Mucosa of descending colon (tissue), 3 donors: ENCODE measurements around the gene ELMO1. TPM values are rescaled to one million over a fixed set of nuclear protein-coding genes. Genes with fewer than 3 reads are reported as not detected.

Experiments used
- ATAC-seq: fragments of 200-7000 bp; cut with Tn5 transposase; one replicate; pipeline ENCODE4 v1.9.1; 2020; ENCODE audit warnings: mild to moderate bottlenecking, moderate library complexity
- DNase-seq, 3 donors: peaks; one replicate each; pipeline ENCODE4 v3.0.0-alpha.2; 2020
- H3K36me3 ChIP-seq: fragments of 200-600 bp; one replicate; pipeline ENCODE4 v1.8.0; 2021; ENCODE audit warnings: low read depth, mild to moderate bottlenecking
- H3K4me1 ChIP-seq: fragments of 200-600 bp; one replicate; pipeline ENCODE4 v1.8.0; 2021; ENCODE audit warnings: low read depth, mild to moderate bottlenecking
- H3K4me3 ChIP-seq: fragments of 200-600 bp; one replicate; pipeline ENCODE4 v1.8.0; 2021; ENCODE audit warnings: mild to moderate bottlenecking
- H3K9me3 ChIP-seq: fragments of 200-600 bp; one replicate; pipeline ENCODE4 v1.8.0; 2021; ENCODE audit warnings: mild to moderate bottlenecking
- intact Hi-C, 2 donors: fragments of 100-400 bp; cut with DNase I in 1 of 2; cut with micrococcal nuclease in 1 of 2; formaldehyde crosslinking; loops; one replicate each; pipeline versions ENCODE4 v1.11.0 to v1.11.1; 2022; cut with DNase I, micrococcal nuclease
- total RNA-seq, 3 donors: library from RNA; stranded (reverse); fragmentation: NEBNext Ultra II Directional in 2 of 3; extraction: Animal tissue kit (Norgen Biotek cat#: 25700) in 2 of 3; gene quantifications; one replicate each; pipeline versions ENCODE4 v1.2.1 to v1.2.4, GENCODE V29; 2021 to 2023
- TF ChIP-seq, protein P1 (sequence below): fragments of 200-600 bp; IDR thresholded peaks from one replicate; pipeline ENCODE4 v1.8.0; 2022; ENCODE audit warnings: antibody characterized with exemption, mild to moderate bottlenecking
- donor health status: DM: no; HTN: no; CAD: no; lungs with moderate emphysema.
- donor health status: DM: no; HTN: no; CAD: no.
- donor health status: DM: no; HTN: yes; CAD: no.

The ELMO1 gene
- total RNA-seq, 3 donors from 2014 or later: 9.7 to 27.2 (median 18.2) TPM

GRCh38 chr7:37346761-37347160 is 101.9 kb downstream of the ELMO1 start:
- H3K9me3 ChIP-seq: no peaks in the 10 kb centered on the region
- no peak for ATAC-seq
- no peak for DNase-seq
- no peaks in the 10 kb centered on the region for H3K36me3 ChIP-seq
- no peaks in the 10 kb centered on the region for H3K4me1 ChIP-seq
- no peak overlapping the region for H3K4me3 ChIP-seq
- intact Hi-C loops: no loop called here
- TF ChIP-seq, protein P1, sequence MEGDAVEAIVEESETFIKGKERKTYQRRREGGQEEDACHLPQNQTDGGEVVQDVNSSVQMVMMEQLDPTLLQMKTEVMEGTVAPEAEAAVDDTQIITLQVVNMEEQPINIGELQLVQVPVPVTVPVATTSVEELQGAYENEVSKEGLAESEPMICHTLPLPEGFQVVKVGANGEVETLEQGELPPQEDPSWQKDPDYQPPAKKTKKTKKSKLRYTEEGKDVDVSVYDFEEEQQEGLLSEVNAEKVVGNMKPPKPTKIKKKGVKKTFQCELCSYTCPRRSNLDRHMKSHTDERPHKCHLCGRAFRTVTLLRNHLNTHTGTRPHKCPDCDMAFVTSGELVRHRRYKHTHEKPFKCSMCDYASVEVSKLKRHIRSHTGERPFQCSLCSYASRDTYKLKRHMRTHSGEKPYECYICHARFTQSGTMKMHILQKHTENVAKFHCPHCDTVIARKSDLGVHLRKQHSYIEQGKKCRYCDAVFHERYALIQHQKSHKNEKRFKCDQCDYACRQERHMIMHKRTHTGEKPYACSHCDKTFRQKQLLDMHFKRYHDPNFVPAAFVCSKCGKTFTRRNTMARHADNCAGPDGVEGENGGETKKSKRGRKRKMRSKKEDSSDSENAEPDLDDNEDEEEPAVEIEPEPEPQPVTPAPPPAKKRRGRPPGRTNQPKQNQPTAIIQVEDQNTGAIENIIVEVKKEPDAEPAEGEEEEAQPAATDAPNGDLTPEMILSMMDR: no peak

DNA sequence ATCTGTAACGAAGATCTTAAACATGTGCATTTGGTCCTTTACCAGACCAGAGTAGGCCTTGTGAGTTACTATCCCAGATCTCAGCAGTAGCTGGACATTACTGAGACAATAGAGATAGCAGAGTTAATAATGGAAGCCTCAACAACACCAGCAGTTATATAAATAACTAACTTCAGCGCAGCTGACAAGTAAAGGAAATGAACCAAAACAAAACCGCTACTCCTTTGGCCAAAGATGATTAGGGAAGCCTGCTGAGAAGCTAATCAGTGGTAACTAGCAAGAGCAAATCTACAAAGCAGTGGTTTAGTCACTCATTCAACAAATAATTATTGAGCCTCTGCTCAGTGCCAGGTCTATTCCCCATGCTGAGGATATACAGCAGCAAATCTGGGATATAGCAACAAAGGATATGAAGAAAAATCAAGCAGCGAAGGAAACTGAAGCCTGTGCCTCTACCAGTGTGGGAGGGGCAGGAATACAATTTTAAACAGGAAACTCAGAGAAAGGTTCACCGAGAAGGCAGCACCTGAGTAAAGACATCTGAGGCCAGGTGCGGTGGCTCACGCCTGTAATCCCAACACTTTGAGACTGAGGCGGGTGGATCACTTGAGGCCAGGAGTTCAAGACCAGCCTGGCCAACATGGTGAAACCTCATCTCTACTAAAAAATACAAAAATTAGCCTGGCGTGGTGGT is 103.6 kb downstream of the ELMO1 start:
- no peaks in the 10 kb centered on the region for H3K9me3 ChIP-seq
- H3K4me3 ChIP-seq: no peak overlapping the region
- DNase-seq (no peak), ATAC-seq (no peak)
- no peaks in the 10 kb centered on the region for H3K36me3 ChIP-seq
- H3K4me1 ChIP-seq: no peaks in the 10 kb centered on the region
- intact Hi-C loops: no loop called here
- TF ChIP-seq, protein P1: no peak

DNA sequence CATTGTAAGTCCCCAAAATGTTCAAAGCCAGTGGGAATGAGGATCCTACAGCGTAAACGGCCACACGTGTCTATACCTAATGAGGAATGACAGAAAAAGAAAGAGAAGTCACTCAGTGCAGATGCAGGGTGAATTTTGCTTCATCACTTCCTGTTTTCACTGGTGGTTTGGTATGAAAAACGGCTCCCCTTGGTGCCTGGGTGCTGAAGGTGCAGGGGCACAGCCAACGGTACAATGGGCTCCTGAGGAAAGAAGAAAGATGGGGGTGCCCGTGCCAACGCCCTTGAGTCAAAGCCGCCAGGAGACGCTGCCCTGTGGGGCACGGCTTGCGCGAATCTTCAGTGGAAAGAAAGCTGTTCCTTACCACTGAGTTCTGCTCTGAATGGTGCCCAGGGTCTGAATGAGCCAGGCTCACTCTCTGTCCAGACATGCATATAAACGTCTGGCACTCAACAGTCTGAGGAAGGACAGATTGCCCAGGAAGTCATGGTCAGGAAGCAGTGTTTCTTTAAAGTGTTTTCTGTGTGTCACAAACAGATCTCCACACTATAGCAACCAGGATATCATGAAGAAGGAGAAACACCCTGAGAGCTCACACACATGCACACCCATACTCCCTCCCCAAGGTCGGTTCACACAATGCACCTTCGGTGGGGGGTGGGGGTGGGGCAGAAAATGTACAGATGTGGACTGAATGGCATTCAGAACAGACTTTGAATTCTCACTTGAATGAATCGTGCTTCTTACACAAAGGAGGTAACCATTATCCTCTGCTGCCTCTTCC is 105.8 kb downstream of the ELMO1 start:
- DNase-seq: peak in 2 of 3 donors; percentile 31 to 61
- intact Hi-C loops: no loop called here
- ATAC-seq: peak; percentile 87
- Histone ChIP-seq H3K4me3 (no peak overlapping the region), H3K4me1 (no peaks in the 10 kb centered on the region), H3K36me3 (no peaks in the 10 kb centered on the region), H3K9me3 (no peaks in the 10 kb centered on the region)
- TF ChIP-seq, protein P1: no peak

DNA sequence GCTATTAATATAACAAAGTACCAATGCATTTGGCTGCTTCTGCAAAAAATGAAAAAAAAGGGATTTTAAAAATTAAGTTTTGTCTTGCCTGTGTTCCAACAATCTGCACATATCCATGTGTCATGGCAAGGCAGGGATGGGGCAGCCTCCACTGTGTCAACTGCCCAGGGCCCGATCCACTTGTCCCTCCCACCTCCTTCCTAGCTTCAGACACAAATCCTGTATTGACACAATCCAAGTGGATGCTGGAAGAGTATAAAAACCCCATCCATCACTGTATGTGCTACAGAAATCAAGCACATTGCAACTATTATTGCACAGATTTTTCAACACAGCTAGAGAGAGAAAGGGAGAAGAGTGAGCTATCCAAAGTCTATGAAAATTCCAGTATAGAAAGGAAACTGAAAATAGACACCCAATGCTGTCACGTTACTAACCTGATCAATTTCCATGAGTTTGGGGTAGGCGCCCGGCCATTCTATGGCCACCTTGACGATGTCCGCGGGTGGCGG is 106.4 kb downstream of the ELMO1 start:
- Histone ChIP-seq H3K4me3 (no peak overlapping the region), H3K36me3 (no peaks in the 10 kb centered on the region), H3K9me3 (no peaks in the 10 kb centered on the region), H3K4me1 (no peaks in the 10 kb centered on the region)
- intact Hi-C loops: no loop called here
- ATAC-seq (no peak), DNase-seq (no peak)
- TF ChIP-seq, protein P1: no peak

DNA sequence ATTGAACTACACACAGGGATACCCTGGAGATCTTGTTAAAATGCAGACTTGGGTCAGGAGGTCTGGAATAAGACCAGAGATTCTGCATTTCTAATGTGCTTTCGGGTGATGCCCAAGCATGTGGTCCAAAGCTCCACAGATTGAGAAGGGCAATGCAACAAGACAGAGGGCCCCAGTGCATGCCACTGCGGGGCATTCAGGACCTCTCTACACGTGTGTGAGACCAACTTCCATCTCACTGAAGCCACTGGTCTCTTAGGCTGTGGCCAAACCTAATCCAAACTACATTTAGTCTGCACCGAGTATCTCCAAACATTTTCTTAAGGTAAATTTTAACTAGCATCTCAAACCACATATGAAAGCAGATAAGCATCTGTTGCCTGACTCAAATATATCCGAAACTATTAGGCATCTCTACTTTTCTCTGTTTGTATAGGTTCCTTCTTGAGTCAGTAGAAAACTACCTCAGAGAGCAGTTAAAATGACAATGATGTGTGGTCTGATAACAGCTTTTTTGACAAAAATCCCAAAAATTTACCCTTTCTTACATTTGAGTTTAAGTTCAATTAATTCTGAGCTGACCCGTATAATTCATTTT is 107.5 kb downstream of the ELMO1 start:
- no peak for DNase-seq
- no peaks in the 10 kb centered on the region for H3K36me3 ChIP-seq

More for the DNA sequence above, 107.5 kb downstream of the ELMO1 start:
- ATAC-seq: no peak
- H3K4me1 ChIP-seq: no peaks in the 10 kb centered on the region
- H3K4me3 ChIP-seq: no peak overlapping the region
- intact Hi-C loops: no loop called here
- no peaks in the 10 kb centered on the region for H3K9me3 ChIP-seq
- TF ChIP-seq, protein P1: no peak
